ENCODE measurements around the gene SUFU. TPM values are rescaled to one million over a fixed set of nuclear protein-coding genes. Genes with fewer than 3 reads are reported as not detected.

SUFU gene
- total and polyA plus RNA-seq, 2 of the 13 experiments (the other 11 are each of a cell fraction or from before 2014, with no cell fraction given): 2.9 to 5.5 TPM

GRCh38 chr10:102645388-102645740 is 141.6 kb downstream of the SUFU start (continued):
- TF ChIP-seq ZNF318 (CRISPR knock-in tag; IDR thresholded peaks at IDR 0.05) (no peak), ZNF124 (CRISPR knock-in tag; IDR thresholded peaks at IDR 0.05) (no peak), PHB2 (IDR thresholded peaks at IDR 0.05; ENCODE audit: partially characterized antibody) (no peak), TAF1 (CRISPR knock-in tag; IDR thresholded peaks at IDR 0.05) (peak; percentile 17; the same call in 1 of the 2 replicates), MAFK (conservative IDR thresholded peaks at IDR 0.05 in 1 of 2, IDR thresholded peaks at IDR 0.05 in 1 of 2; ENCODE audit: low read length in 2 of 2) (no peak), SOX6 (IDR thresholded peaks at IDR 0.05) (no peak), SOX6 (CRISPR knock-in tag; IDR thresholded peaks at IDR 0.05) (no peak; the same call in 1 of the 2 replicates), ZNF609 (CRISPR knock-in tag; IDR thresholded peaks at IDR 0.05; ENCODE audit: borderline replicate concordance) (peak; percentile 6; the same call in 1 of the 2 replicates), KDM4B (CRISPR knock-in tag; IDR thresholded peaks at IDR 0.05) (0 out of 2 replicates have a peak, but pooled peaks have one; percentile 20), HOXD1 (CRISPR knock-in tag; IDR thresholded peaks at IDR 0.05) (peak; percentile 65; the same call in 1 of the 2 replicates), ZBTB44 (CRISPR knock-in tag; IDR thresholded peaks at IDR 0.05) (no peak), FOXK2 (IDR thresholded peaks at IDR 0.05) (peak; percentile 44; the same call in 1 of the 2 replicates), ARNTL (CRISPR knock-in tag; IDR thresholded peaks at IDR 0.05) (peak; percentile 49; the same call in 1 of the 2 replicates), IRF9 (CRISPR knock-in tag; IDR thresholded peaks at IDR 0.05; ENCODE audit: borderline replicate concordance) (no peak)

All from HepG2 (cell line).